HK-2 (cell line): ENCODE results near the gene NUDT21.

Source experiments
- DNase-seq: peaks from one replicate; pipeline ENCODE4 v3.0.0-alpha.2; 2018; ENCODE audit not compliant: unreplicated experiment

Gene NUDT21

DNA sequence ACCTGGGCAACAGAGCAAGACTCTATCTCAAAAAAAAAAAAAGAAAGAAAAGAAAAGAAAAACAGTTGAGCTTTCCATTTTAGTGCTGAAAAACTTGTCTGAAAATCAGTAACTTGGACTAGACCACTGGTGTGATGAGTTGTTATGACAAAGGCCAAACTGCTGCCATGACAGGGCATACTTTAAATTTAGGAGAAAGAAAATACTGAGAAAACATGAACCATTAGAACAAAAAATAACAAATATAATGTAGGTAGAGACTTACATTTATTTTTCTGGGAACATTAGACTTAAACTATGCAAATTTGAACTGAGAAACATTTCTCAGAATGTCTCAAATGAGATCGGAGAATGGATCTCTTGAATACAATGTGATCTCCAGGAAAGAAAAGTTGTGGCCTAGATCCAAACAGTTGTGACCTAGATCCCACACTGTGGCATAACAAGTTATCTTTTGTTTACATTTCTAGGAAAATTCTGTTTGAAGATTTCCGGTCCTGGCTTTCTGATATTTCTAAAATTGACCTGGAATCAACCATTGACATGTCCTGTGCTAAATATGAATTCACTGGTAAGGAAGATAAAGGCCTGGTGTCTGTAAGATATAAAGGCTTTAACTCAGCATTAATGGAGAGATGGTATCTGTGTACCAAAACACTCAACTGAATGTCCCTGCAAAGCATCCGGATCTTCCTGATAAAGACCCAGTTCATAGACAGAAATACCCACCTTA is 11.1 kb upstream of the NUDT21 start:
- no peak for DNase-seq

DNA sequence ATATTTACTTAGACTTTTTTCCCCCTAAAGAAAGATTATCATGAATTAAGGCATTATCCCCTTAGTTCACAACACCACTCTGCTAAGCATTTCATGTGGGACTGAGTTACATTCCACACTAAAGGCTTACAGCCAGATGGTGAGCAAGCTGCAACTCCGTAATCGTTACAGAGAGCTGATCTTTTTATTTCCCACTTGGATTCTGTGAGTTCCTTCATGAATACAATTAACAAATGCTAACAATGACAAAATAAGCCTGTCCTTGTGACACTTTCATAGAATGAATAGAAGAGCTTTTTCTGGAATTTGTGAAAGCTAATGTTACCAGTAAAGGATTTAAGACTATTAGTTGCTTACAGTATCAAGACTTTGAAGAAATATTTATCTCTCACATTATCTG is 9.0 kb upstream of the NUDT21 start:
- DNase-seq = no peak

DNA sequence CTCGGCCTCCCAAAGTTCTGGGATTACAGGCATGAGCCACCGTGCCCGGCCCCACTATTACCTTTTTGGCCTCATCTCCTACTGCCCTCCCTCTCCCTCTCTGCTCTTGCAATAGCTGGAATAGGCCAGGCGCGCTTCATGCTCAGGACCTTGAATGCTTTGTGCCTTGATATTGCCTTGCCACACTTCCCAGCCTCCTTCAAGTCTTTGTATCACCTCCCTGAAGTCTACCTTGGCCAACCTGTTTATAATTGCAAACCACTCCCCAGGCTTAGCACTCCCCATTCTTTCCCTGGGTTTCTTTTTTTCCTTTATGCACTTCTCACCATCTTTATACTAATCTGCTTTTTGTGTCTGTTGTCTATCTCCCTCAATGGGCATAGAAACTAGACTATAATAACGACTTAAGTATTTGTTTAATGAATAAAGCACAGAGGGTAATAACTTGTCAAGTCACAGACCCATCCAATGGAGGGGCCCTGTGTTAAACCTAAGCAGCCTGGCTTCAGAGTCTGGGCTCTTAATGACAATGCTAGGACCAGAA is 6.9 kb upstream of the NUDT21 start:
- no peak for DNase-seq

DNA sequence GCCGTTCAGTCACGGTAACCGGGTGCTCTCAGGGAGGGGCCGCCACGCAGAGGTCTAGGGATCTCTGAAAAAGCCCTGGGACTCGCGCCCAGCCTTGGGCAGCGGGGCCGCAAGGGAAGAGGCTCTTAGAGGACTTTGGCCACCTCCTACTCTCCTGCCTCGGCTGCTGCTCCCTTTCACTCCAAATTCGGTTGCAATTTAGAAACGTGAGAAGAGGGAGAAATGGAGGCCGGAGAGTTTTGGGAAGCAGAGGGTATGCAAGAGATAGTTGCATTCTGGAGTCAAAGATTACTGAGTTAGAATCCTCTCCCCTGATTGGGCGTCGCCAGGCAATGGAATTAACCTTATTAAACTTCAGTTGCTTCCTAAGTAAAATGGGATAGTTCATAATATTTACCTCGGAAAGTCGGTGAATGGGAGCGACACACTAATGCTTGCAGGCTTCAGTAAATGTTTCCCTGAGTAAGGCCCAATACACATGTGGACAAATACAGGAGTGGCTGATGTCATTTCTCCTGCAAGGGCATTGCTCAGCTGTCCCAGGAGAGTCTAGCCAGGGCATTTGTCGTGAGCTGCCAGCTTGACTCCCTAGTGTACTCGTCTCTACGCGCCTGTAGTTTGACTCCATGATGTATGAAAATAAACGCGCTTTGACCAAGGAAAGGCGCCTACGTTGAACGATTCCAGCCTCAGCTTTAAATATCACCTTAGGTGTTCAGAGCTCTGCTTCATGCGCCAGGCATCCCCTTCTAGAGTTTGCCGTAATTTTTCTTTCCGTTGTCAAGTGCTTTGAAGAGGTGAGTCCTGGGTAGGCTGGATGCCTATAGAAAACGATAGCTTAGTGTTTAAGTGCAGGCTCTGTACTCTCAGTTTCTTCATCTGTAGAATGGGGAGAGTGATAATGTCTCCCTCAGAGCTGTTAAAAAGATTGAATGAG is 889 bp upstream of the NUDT21 start:
- peak; percentile 45 for DNase-seq

DNA sequence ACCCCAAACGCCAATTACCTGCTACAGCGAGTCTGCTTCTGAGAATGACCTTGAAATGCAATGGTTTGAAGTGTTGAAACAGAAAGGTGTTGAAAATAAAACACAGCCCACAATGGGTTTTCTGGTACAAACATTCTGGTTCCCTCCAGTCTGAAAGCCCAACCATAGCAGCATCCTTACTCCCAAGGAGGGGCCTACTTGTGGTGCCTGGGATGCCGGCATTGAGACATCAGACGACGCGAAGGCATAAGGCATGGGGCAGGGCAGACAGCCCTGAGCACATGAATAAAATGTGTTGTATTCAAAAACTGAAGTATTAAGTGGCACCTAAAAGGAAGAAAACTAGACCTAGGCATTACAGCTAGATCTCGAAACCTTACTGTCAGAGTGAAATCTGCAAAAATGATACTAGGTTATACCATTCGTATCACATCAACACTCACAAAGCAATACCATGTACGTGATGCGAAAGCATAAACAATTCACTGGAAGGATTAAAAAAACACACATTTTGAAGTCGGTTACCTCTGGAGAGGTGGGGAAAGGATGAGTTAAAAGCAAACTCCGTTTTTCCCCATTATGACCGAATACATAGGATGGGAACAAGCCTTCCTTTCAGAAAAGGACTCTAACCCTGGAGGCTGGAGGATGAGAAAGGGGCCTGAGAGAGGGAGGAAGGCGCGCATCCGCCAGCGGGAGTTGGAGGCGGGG is 702 bp downstream of the NUDT21 start:
- DNase-seq = no peak

DNA sequence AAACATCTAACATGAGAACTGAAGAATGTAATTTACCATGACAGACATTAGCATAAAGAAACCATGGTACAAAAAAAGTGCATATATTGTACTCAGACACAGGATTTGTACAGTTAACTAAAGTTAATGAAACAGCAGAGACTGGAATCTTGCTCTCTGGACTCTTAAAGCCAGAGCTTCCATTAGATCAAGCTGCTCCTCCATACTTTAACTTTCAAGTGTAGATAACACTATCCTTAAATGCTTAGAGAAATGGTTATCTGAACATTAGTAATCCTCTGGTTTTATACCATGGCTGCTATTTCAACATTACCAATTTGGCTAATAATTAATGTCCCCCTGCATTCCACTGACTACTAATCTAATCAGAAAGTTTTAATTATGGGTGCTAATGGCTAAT is 3.1 kb downstream of the NUDT21 start:
- no peak for DNase-seq

DNA sequence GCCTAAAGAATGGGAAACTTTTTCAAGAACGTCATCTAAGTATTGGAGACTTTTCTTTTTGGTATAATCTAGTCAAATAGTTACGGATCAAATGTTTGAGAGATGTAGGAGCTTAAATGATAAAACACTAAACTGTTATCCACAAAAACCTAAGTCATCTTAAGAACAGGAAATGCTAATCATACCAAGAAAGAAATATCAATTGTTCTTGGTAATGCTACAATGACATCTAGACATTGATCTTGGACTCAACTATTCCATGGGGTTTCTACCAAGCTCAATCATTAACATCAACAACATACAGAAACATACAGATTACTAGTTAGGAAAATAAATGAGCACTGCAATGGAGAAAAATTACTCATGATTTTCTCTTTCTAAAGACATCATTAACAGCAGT is 3.8 kb downstream of the NUDT21 start:
- no peak for DNase-seq

DNA sequence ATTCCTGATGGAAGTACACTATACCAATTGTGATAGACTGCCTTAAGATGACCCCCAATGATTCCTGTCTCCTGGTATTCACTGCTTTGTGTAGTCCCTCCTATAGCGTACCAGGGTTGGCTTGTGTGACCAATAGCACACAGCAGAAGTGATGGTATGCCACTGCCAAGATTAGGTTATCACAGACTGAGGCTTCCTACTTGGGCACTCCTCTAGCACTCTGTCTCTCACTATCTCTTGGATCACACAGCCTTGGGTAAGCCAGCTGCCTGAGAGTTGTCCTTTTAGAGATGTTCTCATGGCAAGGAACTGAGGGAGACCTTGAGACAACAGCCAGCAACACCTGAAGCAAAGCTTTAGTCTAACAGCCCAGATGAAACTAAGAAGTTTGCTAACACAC is 13.1 kb downstream of the NUDT21 start:
- DNase-seq = no peak

DNA sequence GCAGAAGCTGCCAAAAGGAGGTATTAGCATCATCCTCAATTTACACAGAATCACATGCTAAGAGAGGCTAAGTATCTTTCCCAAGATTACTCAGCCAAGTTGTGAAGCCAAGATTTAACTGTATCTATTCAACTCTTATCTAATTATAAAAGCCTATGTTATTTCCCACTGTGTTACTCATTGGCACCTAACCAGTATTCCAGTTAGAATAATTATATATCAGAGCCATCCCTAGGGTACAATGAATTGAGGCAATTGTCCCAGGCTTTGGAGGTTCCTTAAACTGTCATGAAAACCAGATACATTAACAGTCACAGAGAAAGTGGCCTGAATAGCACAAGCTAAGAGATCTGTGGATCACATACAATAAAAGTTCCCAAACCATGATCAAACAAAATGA is 14.9 kb downstream of the NUDT21 start:
- no peak for DNase-seq

DNA sequence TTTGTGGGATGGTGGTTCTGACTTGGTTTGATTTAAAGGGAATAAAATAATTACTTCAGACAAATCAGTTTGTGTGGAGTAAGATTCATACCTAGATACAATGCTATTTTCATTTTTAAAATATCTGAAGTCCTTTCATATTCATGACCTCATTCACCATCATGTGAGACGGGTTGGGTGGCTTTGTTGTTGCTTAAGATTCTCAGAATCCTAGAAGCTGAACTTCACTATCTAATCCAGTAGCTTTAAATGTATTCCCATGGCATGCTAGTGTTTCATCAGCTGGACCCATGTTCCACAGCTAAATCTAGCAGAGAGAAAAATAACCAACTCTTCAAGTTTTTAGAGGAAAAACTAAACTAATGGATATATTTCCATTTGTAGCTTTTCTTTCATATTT is 23.0 kb downstream of the NUDT21 start:
- no peak for DNase-seq

DNA sequence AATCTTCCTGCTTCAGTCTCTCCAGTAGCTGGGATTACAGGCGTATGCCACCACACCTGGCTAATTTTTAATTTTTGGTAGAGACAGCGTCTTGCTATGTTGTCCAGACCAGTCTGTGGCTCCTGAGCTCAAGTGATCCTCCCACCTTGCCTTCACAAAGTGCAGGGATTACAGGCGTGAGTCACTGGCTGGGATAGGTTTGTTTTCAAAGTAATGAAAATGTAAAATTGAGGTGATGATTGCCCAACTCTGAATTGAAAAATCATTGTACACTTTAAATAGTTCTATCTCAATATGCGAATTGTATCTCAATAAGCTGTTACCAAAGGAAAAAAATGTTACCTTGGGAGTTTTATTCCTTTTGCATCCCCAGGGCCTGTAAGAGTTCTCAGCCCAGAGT is 24.5 kb downstream of the NUDT21 start:
- DNase-seq = no peak

DNA sequence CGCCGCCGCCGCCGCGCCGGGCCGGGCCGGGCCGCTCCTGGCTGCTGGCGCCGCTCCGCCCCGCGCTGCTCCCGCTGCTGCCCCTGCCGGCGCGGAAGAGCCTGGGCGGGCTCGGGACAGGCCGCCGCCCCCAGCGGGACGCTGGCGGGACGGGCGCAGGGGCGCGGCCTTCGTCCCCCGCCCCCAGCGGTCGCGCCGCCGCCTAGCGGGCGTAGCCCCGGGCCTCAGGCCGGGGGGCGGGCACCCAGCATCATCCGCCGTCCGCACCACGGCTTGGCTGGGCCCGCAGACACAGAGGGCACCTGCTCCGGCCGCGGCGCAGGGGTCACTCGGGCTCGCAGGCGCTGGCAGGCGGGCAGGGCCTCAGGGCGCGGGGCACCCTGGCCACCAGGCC is 25.7 kb downstream of the NUDT21 start, which contains the start of gene AMFR:
TSS of gene AMFR (minus strand) at position 107 of the 394 bp plus-strand sequence. CDS start 218 bp downstream, outside the sequence.
- DNase-seq = peak; percentile 60

DNA sequence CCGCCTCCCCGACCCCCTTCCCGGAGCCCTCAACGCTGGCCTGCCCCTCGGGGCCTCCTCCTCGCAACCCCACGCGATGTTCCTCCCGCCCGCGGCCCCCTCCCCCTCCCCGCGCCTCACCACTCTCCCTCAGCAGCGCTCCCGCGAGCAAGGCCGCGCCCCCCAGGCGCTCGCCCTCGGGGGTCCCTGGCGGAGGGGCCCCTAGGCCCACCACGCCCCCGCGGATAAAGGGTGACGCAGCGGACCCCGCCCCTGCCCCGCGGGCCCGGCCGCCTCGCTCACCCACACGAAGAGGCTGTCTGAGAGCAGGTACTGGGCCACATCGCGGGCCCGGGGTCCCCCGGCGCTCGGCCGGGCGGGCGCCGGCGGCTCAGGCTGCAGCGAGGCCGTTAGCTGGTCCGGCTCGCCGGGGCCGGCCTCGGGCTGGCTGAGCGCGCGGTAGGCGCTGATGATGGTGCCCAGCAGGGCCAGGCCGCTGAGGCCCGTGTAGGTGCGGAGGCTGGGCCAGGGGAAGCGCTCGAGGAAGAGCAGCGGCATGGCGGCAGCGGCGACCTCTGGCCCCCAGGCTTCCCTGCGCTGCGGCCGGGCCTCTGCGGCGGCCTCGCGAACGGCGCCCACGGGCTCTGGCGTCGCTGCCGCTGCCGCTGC is 26.2 kb downstream of the NUDT21 start:
- DNase-seq = peak; percentile 44

DNA sequence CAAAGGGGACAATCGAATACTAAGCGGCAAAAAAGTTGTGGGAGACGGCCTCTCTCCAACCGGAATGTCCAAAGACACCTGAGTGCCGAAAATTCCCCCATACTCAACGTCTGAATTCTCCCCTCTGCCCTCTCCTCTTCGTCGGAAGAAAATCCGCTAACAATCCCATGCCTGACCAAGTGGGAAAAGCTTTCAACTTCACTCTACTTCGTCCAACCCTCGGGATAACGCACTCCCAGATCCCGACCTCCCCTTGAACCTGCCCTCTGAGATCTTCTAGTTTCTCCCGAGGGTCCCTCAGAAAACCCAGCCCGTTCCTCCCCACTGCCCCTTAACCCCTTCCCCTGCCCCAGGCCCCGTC is 26.7 kb downstream of the NUDT21 start:
- DNase-seq = no peak

DNA sequence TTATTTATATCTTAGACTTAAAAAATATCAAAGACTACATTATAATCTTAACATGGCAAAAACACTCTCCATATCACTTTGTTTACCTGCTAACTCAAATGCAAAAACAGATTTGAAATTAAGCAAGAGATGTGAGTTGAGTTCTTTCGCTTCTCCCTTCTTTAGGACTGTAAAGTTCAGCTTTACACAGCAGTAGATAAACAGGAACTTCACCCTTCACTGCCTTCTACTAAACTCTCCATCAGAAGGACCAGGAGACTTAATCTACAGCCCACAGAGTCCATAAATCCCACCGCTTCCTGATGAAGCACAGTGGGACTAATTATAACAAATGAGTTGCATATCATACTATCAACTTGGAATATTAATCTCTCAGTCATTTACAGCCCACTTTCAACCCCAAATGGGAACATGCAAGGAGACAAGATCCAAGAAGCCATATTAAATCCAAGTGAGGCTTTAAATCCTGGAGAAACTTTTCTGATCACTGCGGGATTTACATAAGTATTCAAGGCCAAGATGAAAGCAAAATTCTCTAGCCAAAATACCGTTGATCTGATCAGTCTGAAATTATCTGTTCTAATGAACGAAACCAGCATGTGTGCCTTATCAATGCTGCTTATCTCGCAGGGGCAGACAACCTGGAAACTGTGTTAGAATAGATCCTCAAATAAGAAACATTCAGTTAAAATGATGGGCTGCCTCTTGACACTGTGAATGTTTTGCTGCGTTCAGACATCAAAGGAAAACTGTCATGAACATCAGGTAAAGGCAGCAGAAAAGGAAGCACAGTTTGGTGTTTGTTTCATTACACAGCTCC is 27.3 kb downstream of the NUDT21 start:
- no peak for DNase-seq

DNA sequence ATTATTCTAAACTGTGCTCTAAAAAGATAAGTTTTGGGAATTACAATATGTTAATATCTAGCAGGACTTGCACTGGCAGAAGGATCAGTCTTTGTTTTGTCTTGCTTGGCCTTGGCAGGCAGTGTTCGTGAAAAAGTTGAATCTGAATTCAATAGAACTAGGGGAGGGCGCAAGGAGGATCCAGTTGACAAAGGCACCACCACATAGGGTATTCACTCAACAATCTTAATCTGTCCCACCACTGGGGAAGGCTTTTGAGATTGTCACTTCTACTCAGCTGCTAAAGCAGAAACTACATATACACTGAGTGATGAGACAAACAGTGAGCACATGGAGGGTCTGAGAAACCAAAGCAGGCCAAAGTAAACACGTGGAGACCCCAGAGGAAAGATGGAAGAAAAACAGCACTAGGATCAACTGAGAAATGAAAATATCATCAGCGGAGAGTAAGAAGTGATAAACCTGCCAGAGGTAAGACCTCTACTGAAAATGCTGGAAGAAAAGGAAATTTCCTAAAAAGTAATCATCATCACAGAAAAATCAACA is 28.2 kb downstream of the NUDT21 start:
- DNase-seq = no peak

DNA sequence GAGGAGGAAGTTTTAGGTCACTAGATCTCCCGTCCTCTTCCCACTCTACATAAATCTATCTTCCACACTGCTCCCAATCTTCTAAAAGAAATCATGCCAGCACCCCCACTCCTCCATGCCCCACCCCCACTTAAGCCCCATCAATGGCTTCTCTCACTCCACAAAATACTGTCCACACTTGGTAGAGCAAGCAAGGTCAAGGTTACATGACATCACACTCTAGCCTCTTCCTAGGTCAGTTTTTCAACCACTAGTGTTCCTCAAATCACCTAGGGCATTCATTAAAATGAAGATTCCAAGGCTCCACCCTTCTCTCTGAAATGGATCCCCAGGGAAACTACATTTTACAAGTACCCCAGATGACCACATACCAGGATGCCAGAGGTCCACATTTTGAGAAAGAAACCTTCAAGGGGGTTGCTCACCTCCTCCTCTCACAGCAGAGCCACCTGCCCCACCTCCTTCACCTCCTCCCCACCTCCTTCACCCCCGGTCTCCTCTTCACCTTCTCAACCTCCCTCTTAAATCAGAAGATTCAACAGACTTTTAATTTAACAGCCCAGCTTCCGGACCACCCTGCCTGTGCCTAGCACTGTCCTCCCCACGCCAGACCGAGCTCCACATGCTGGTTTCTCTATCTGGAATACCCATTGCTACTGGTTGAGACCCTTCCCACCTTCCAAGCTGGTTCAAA is 29.0 kb downstream of the NUDT21 start:
- DNase-seq = no peak

DNA sequence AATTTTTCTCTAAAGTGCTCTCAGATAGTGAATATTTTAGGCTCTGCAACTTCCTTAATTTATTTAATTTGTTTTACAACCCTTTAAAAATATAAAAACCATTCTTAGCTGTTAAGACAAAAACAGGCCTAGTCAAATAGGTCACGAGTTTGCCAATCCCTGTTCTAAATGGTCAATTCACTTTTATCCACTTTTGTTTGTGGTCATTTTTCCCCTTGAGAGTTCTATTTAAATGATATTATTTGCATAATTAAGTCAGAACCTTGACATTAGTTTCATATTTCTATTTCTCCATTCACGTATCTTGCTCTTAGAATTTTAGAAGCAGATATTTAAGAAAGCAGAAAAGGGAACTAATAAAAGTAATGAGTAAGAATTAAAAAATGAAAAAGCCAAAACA is 29.8 kb downstream of the NUDT21 start:
- no peak for DNase-seq

DNA sequence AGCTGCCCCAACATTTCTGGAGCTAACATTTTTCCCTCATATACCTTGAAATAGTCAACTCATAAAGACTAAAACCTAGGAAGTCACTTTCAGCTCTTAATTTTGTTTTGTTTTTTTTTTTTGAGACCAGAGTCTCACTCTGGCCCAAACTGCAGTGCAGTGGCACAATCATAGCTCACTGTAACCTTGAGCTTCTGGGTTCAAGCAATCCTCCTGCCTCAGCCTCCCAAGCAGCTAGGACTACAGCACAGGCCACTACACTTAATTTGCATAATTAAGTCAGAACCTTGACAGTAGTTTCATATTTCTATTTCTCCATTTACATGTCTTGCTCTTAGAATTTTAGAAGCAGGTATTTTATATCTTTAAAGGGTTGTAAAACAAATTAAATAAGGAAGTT is 30.5 kb downstream of the NUDT21 start:
- no peak for DNase-seq
